Measurements from ENCODE around the gene IGFBP2. TPM values are rescaled to one million over a fixed set of nuclear protein-coding genes. Genes with fewer than 3 reads are reported as not detected.

The IGFBP2 gene
- total and polyA plus RNA-seq, 2 of the 4 experiments (the other 2 are of a cell fraction): 33.5 to 236 TPM

DNA sequence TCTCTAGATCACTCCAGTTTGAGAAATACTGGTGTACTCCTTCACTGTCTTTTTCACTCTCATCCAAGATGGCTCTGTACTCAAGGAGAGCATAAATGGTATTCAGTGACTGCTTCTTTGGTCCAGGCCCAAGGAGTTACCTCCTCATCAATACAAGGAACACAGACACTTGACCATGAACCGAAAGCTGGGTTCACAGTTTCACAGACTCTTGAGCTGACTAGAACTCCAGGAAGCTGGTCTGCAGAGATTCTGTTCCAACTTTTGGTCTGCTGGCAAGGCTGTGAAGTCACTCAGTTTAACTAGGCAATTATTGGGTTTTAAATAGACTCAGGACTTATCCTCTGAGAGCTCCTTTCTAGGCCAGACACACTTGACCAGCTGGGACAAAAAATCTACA lies 69.5 kb downstream of the IGFBP2 start:
- no peak for ATAC-seq (ENCODE audit: low read depth)

More for the DNA sequence above, 69.5 kb downstream of the IGFBP2 start:
- peaks cover 12% of the 10 kb centered on the region for H3K4me1 ChIP-seq (ENCODE audit: control insufficient read depth, insufficient read depth, low read length)
- H2BK5ac ChIP-seq (ENCODE audit: low read depth, low read length, poor library complexity, severe bottlenecking): no peak overlapping the region
- no peak overlapping the region for H2AFZ ChIP-seq (replicated peaks; ENCODE audit: low read length, poor library complexity)
- POLR2A ChIA-PET (ENCODE audit: unreplicated experiment): interaction anchor here (0.6 kb wide), 1 partner anchor 981 kb away, joined by 3 read pairs; no protein-coding TSS in a partner anchor
- peak overlapping the region; percentile 48 for H3K18ac ChIP-seq (ENCODE audit: low read depth, low read length)
- WGBS, 2 experiments (ENCODE audit: extremely low coverage in 2 of 2, insufficient read length in 1 of 2): no CpG with 5 or more reads among the region's 1 CpG
- H3K27ac ChIP-seq (ENCODE audit: insufficient read depth, low read length): no peak overlapping the region
- no peak overlapping the region for H3K4me3 ChIP-seq (ENCODE audit: insufficient read depth, low read depth, low read length)
- no peaks in the 10 kb centered on the region for H3K27me3 ChIP-seq (ENCODE audit: control insufficient read depth, insufficient read depth, low read length)
- H3K79me1 ChIP-seq (ENCODE audit: low read depth in 1 of 2, low read length in 2 of 2): no peaks in the 10 kb centered on the region
- no peak overlapping the region for H3K23ac ChIP-seq (ENCODE audit: low read depth, low read length)
- no TSS peak for BruUV-seq (replicated peaks)
- CTCF ChIA-PET: interaction anchor here (0.7 to 1.6 kb wide), 2 partner anchors 463 to 541 kb away, joined by 4 to 8 read pairs; no protein-coding TSS in a partner anchor
- no peaks in the 10 kb centered on the region for H3K36me3 ChIP-seq (ENCODE audit: control insufficient read depth, insufficient read depth, low read length)
- H2BK20ac ChIP-seq (ENCODE audit: low read depth, low read length): peak overlapping the region; percentile 2; the same call in 1 of the 2 replicates
- peak overlapping the region in 1 of 2 experiments; percentile 59; a peak in 2 of 4 replicates for H4K8ac ChIP-seq (ENCODE audit: low read depth in 2 of 2, low read length in 2 of 2)
- H3K4me2 ChIP-seq (ENCODE audit: low read depth, low read length): no peak overlapping the region
- no peak overlapping the region for H2AK9ac ChIP-seq (replicated peaks; ENCODE audit: low read depth, low read length, poor library complexity)
- no peak overlapping the region for H3K56ac ChIP-seq (ENCODE audit: extremely low read depth, insufficient read depth, low read length)
- H3K9me3 ChIP-seq (ENCODE audit: control insufficient read depth, insufficient read depth, low read length): peaks cover 2% of the 10 kb centered on the region; the same call in 1 of the 2 replicates
- H4K91ac ChIP-seq (ENCODE audit: insufficient read depth, low read depth, low read length): peak overlapping the region; percentile 43
- H4K20me1 ChIP-seq (ENCODE audit: insufficient read depth, low read length): no peaks in the 10 kb centered on the region
- no peak overlapping the region for H3K4ac ChIP-seq (ENCODE audit: low read depth, low read length)
- no peak overlapping the region for H3K14ac ChIP-seq (replicated peaks; ENCODE audit: low read depth, low read length)
- in situ Hi-C loops (cut with MboI; ENCODE audit: low sequenced_read_pairs): loop anchor here (5.0 kb wide), 2 partner anchors 810 to 1010 kb away; no protein-coding TSS in a partner anchor
- H3K9ac ChIP-seq (ENCODE audit: low read depth, low read length): no peak overlapping the region
- H3K9me1 ChIP-seq (ENCODE audit: insufficient read depth, low read length): no peaks in the 10 kb centered on the region
- DNase-seq: no peak
- H2BK120ac ChIP-seq (ENCODE audit: low read depth, low read length): peak overlapping the region; percentile 57
- peak overlapping the region; percentile 38; the same call in 1 of the 2 replicates for H2AK5ac ChIP-seq (ENCODE audit: low read depth, low read length)
- intact Hi-C loops (cut with micrococcal nuclease): no loop called here
- H4K5ac ChIP-seq (ENCODE audit: low read depth, low read length): peak overlapping the region; percentile 20; the same call in 1 of the 2 replicates
- dilution Hi-C loops (cut with HindIII; ENCODE audit: low sequenced_read_pairs, unreplicated experiment): no loop called here
- peak overlapping the region; percentile 46; the same call in 1 of the 3 replicates for H2BK15ac ChIP-seq (ENCODE audit: low read depth, low read length)
- TF ChIP-seq USF2 (IDR thresholded peaks at IDR 0.05; ENCODE audit: low read depth, low read length) (no peak), SMC3 (IDR thresholded peaks at IDR 0.05; ENCODE audit: low read depth, low read length) (no peak), CEBPB (IDR thresholded peaks at IDR 0.05; ENCODE audit: low read depth, low read length) (no peak), MAFK (IDR thresholded peaks at IDR 0.05; ENCODE audit: low read depth, low read length) (no peak), FOS (IDR thresholded peaks at IDR 0.05; ENCODE audit: low read depth, low read length) (no peak), MAZ (IDR thresholded peaks at IDR 0.05; ENCODE audit: borderline replicate concordance, low read depth, low read length) (no peak), RCOR1 (IDR thresholded peaks at IDR 0.05; ENCODE audit: insufficient replicate concordance, low read length) (no peak), MXI1 (IDR thresholded peaks at IDR 0.05; ENCODE audit: borderline replicate concordance, low read depth, low read length) (no peak), ELK1 (IDR thresholded peaks at IDR 0.05; ENCODE audit: borderline replicate concordance, low read depth, low read length) (no peak), BHLHE40 (IDR thresholded peaks at IDR 0.05; ENCODE audit: low read depth, low read length) (no peak), CHD1 (IDR thresholded peaks at IDR 0.05; ENCODE audit: low read depth, low read length) (no peak), RAD21 (IDR thresholded peaks at IDR 0.05; ENCODE audit: low read length) (no peak), NFE2L2 (IDR thresholded peaks at IDR 0.05; ENCODE audit: low read depth, low read length) (no peak), POLR2A (IDR thresholded peaks at IDR 0.05; ENCODE audit: low read depth, low read length) (no peak), RFX5 (IDR thresholded peaks at IDR 0.05; ENCODE audit: low read depth, low read length) (no peak)
- TF ChIP-seq, protein P1, sequence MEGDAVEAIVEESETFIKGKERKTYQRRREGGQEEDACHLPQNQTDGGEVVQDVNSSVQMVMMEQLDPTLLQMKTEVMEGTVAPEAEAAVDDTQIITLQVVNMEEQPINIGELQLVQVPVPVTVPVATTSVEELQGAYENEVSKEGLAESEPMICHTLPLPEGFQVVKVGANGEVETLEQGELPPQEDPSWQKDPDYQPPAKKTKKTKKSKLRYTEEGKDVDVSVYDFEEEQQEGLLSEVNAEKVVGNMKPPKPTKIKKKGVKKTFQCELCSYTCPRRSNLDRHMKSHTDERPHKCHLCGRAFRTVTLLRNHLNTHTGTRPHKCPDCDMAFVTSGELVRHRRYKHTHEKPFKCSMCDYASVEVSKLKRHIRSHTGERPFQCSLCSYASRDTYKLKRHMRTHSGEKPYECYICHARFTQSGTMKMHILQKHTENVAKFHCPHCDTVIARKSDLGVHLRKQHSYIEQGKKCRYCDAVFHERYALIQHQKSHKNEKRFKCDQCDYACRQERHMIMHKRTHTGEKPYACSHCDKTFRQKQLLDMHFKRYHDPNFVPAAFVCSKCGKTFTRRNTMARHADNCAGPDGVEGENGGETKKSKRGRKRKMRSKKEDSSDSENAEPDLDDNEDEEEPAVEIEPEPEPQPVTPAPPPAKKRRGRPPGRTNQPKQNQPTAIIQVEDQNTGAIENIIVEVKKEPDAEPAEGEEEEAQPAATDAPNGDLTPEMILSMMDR (conservative IDR thresholded peaks at IDR 0.05; ENCODE audit: low read depth, low read length): no peak
